ENCODE results near the gene CASP8AP2.

DNA sequence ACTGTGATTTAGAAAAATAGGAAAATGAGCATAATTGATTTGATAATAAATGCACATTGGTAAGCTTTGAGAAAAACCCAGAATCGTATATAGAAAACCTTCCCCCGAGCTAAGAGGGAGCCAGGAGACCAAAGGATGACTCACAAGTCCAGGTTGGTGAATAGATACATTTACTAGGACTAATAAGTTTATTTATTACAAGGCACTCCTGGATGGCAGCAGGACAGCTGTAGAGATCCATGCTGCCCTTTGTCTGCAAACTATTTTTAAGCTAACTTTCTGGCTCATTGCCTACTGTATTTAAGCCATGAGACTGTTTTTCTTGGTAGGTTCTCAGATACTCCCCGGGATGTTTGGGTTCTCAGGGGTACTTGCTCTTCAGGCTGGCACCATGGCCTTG, 13.4 kb downstream of the CASP8AP2 start:
- TF ChIP-seq, protein P1, sequence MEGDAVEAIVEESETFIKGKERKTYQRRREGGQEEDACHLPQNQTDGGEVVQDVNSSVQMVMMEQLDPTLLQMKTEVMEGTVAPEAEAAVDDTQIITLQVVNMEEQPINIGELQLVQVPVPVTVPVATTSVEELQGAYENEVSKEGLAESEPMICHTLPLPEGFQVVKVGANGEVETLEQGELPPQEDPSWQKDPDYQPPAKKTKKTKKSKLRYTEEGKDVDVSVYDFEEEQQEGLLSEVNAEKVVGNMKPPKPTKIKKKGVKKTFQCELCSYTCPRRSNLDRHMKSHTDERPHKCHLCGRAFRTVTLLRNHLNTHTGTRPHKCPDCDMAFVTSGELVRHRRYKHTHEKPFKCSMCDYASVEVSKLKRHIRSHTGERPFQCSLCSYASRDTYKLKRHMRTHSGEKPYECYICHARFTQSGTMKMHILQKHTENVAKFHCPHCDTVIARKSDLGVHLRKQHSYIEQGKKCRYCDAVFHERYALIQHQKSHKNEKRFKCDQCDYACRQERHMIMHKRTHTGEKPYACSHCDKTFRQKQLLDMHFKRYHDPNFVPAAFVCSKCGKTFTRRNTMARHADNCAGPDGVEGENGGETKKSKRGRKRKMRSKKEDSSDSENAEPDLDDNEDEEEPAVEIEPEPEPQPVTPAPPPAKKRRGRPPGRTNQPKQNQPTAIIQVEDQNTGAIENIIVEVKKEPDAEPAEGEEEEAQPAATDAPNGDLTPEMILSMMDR (IDR thresholded peaks at IDR 0.05): no peak
- TF ChIP-seq POLR2A (IDR thresholded peaks at IDR 0.05; ENCODE audit: low read depth): no peak

All from esophagus muscularis mucosa (tissue), 3 donors.